Measurements from ENCODE around the gene CYSTM1. TPM values are rescaled to one million over a fixed set of nuclear protein-coding genes. Genes with fewer than 3 reads are reported as not detected.
A peak's percentile ranks its signal among the peaks of the same experiment; 100 is the strongest.
"Not testable (repeated sequence)": the region's sequence is repeated elsewhere in the genome, so short reads cannot be mapped to it uniquely, and the experiment has no call there.

CYSTM1 gene
- total and polyA plus RNA-seq, 7 experiments from 2014 or later: 1.6 to 11.1 (median 3.5) TPM

- Histone ChIP-seq H3K4me1 (ENCODE audit: control insufficient read depth in 2 of 2, insufficient read depth in 2 of 2, low read length in 2 of 2) (no peaks in the 10 kb centered on the region), H3K9me3 (ENCODE audit: control insufficient read depth in 2 of 3, low read length in 3 of 3) (no peaks in the 10 kb centered on the region), H3K4me3 (ENCODE audit: low read length) (no peak overlapping the region), H3K27ac (ENCODE audit: low read depth, low read length) (no peak overlapping the region), H3K36me3 (ENCODE audit: control insufficient read depth in 2 of 3, insufficient read depth in 3 of 3, low read length in 3 of 3) (no peaks in the 10 kb centered on the region), H3K27me3 (ENCODE audit: control insufficient read depth in 2 of 2, insufficient read depth in 2 of 2, low read length in 2 of 2) (no peaks in the 10 kb centered on the region)
- CTCF ChIA-PET: no interaction called here
- POLR2A ChIA-PET: no interaction called here
- no peak for DNase-seq
- Mint-ChIP-seq H3K27ac (no peak overlapping the region), H3K27me3 (no peaks in the 10 kb centered on the region), H3K4me3 (no peak overlapping the region), H3K36me3 (peaks cover 0 to 14% (median 2%) of the 10 kb centered on the region in 5 donors), H3K9me3 (peaks cover 0 to 5% (median 0%) of the 10 kb centered on the region in 11 donors), H3K4me1 (peaks cover 0 to 1% (median 0%) of the 10 kb centered on the region in 7 donors)
- ATAC-seq: no peak
- intact Hi-C loops (cut with micrococcal nuclease): no loop called here
These were observed 22.0 kb downstream of the CYSTM1 start for GRCh38 chr5:140197023-140197422.

GRCh38 chr5:140198915-140199314 lies 23.9 kb downstream of the CYSTM1 start:
- H3K4me3 ChIP-seq (ENCODE audit: low read length); H3K4me3 Mint-ChIP-seq; H3K36me3 ChIP-seq (ENCODE audit: control insufficient read depth in 2 of 3, insufficient read depth in 3 of 3, low read length in 3 of 3); DNase-seq; ATAC-seq; H3K4me1 ChIP-seq (ENCODE audit: control insufficient read depth in 2 of 2, insufficient read depth in 2 of 2, low read length in 2 of 2); H3K27me3 Mint-ChIP-seq; H3K4me1 Mint-ChIP-seq; CTCF ChIA-PET; H3K9me3 Mint-ChIP-seq; H3K27ac ChIP-seq (ENCODE audit: low read depth, low read length); H3K27me3 ChIP-seq (ENCODE audit: control insufficient read depth in 2 of 2, insufficient read depth in 2 of 2, low read length in 2 of 2); intact Hi-C loops (cut with micrococcal nuclease); POLR2A ChIA-PET; H3K27ac Mint-ChIP-seq; H3K9me3 ChIP-seq (ENCODE audit: control insufficient read depth in 2 of 3, low read length in 3 of 3): not testable (repeated sequence)
- peaks cover 0 to 14% (median 2%) of the 10 kb centered on the region in 5 donors for H3K36me3 Mint-ChIP-seq

- Histone ChIP-seq H3K4me1 (ENCODE audit: control insufficient read depth in 2 of 2, insufficient read depth in 2 of 2, low read length in 2 of 2) (no peaks in the 10 kb centered on the region), H3K4me3 (ENCODE audit: low read length) (no peak overlapping the region), H3K27me3 (ENCODE audit: control insufficient read depth in 2 of 2, insufficient read depth in 2 of 2, low read length in 2 of 2) (no peaks in the 10 kb centered on the region), H3K36me3 (ENCODE audit: control insufficient read depth in 2 of 3, insufficient read depth in 3 of 3, low read length in 3 of 3) (no peaks in the 10 kb centered on the region), H3K9me3 (ENCODE audit: control insufficient read depth in 2 of 3, low read length in 3 of 3) (no peaks in the 10 kb centered on the region), H3K27ac (ENCODE audit: low read depth, low read length) (no peak overlapping the region)
- Mint-ChIP-seq H3K4me1 (peaks cover 0 to 4% (median 0%) of the 10 kb centered on the region in 7 donors), H3K27ac (no peak overlapping the region), H3K27me3 (peaks cover 0 to 8% (median 5%) of the 10 kb centered on the region in 5 donors), H3K36me3 (peaks cover 0 to 14% (median 2%) of the 10 kb centered on the region in 5 donors), H3K4me3 (no peak overlapping the region), H3K9me3 (peaks cover 0 to 5% (median 0%) of the 10 kb centered on the region in 11 donors)
- POLR2A ChIA-PET: no interaction called here
- ATAC-seq (no peak), DNase-seq (no peak)
- intact Hi-C loops (cut with micrococcal nuclease): no loop called here
- CTCF ChIA-PET: no interaction called here
These were observed 27.1 kb downstream of the CYSTM1 start for GRCh38 chr5:140202078-140202477.

- Histone ChIP-seq H3K27me3 (ENCODE audit: control insufficient read depth in 2 of 2, insufficient read depth in 2 of 2, low read length in 2 of 2) (no peaks in the 10 kb centered on the region), H3K4me3 (ENCODE audit: low read length) (no peak overlapping the region), H3K9me3 (ENCODE audit: control insufficient read depth in 2 of 3, low read length in 3 of 3) (no peaks in the 10 kb centered on the region), H3K36me3 (ENCODE audit: control insufficient read depth in 2 of 3, insufficient read depth in 3 of 3, low read length in 3 of 3) (no peaks in the 10 kb centered on the region), H3K4me1 (ENCODE audit: control insufficient read depth in 2 of 2, insufficient read depth in 2 of 2, low read length in 2 of 2) (no peaks in the 10 kb centered on the region), H3K27ac (ENCODE audit: low read depth, low read length) (no peak overlapping the region)
- CTCF ChIA-PET: no interaction called here
- no peak overlapping the region for H3K27ac Mint-ChIP-seq
- DNase-seq (no peak), ATAC-seq (no peak)
- intact Hi-C loops (cut with micrococcal nuclease): no loop called here
- no peak overlapping the region for H3K4me3 Mint-ChIP-seq
- peaks cover 0 to 14% (median 2%) of the 10 kb centered on the region in 5 donors for H3K36me3 Mint-ChIP-seq
- peaks cover 0 to 8% (median 5%) of the 10 kb centered on the region in 5 donors for H3K27me3 Mint-ChIP-seq
- peaks cover 0 to 8% (median 0%) of the 10 kb centered on the region in 7 donors for H3K4me1 Mint-ChIP-seq
- POLR2A ChIA-PET: no interaction called here
- peaks cover 0 to 5% (median 0%) of the 10 kb centered on the region in 11 donors for H3K9me3 Mint-ChIP-seq
These were observed 27.6 kb downstream of the CYSTM1 start for GRCh38 chr5:140202610-140203009.

GRCh38 chr5:140205216-140205615 lies 30.2 kb downstream of the CYSTM1 start:
- H3K9me3 Mint-ChIP-seq: peaks cover 0 to 5% (median 0%) of the 10 kb centered on the region in 11 donors
- Histone ChIP-seq H3K36me3 (ENCODE audit: control insufficient read depth in 2 of 3, insufficient read depth in 3 of 3, low read length in 3 of 3) (no peaks in the 10 kb centered on the region), H3K27ac (ENCODE audit: low read depth, low read length) (no peak overlapping the region), H3K4me3 (ENCODE audit: low read length) (no peak overlapping the region), H3K27me3 (ENCODE audit: control insufficient read depth in 2 of 2, insufficient read depth in 2 of 2, low read length in 2 of 2) (no peaks in the 10 kb centered on the region), H3K9me3 (ENCODE audit: control insufficient read depth in 2 of 3, low read length in 3 of 3) (no peaks in the 10 kb centered on the region), H3K4me1 (ENCODE audit: control insufficient read depth in 2 of 2, insufficient read depth in 2 of 2, low read length in 2 of 2) (no peaks in the 10 kb centered on the region)
- H3K4me1 Mint-ChIP-seq: peaks cover 0 to 11% (median 0%) of the 10 kb centered on the region in 7 donors
- DNase-seq (no peak), ATAC-seq (peak; percentile 34)
- H3K27me3 Mint-ChIP-seq: peaks cover 0 to 8% (median 5%) of the 10 kb centered on the region in 5 donors
- no peak overlapping the region for H3K4me3 Mint-ChIP-seq
- POLR2A ChIA-PET: no interaction called here
- no peak overlapping the region for H3K27ac Mint-ChIP-seq
- peaks cover 0 to 10% (median 0%) of the 10 kb centered on the region in 5 donors for H3K36me3 Mint-ChIP-seq
- CTCF ChIA-PET: no interaction called here
- intact Hi-C loops (cut with micrococcal nuclease): no loop called here

GRCh38 chr5:140205952-140206351 lies 31.0 kb downstream of the CYSTM1 start:
- intact Hi-C loops (cut with micrococcal nuclease): no loop called here
- H3K36me3 Mint-ChIP-seq: peaks cover 0 to 5% (median 0%) of the 10 kb centered on the region in 5 donors
- no peak for ATAC-seq
- H3K4me1 ChIP-seq (ENCODE audit: control insufficient read depth in 2 of 2, insufficient read depth in 2 of 2, low read length in 2 of 2): no peaks in the 10 kb centered on the region
- H3K4me3 ChIP-seq (ENCODE audit: low read length): no peak overlapping the region
- peaks cover 0 to 8% (median 5%) of the 10 kb centered on the region in 5 donors for H3K27me3 Mint-ChIP-seq
- H3K36me3 ChIP-seq (ENCODE audit: control insufficient read depth in 2 of 3, insufficient read depth in 3 of 3, low read length in 3 of 3): no peaks in the 10 kb centered on the region
- ChIA-PET POLR2A (no interaction called here), CTCF (no interaction called here)
- H3K4me1 Mint-ChIP-seq: peaks cover 0 to 11% (median 0%) of the 10 kb centered on the region in 7 donors
- DNase-seq: no peak
- H3K27ac Mint-ChIP-seq: no peak overlapping the region
- no peak overlapping the region for H3K4me3 Mint-ChIP-seq
- no peaks in the 10 kb centered on the region for H3K9me3 ChIP-seq (ENCODE audit: control insufficient read depth in 2 of 3, low read length in 3 of 3)
- peaks cover 0 to 5% (median 0%) of the 10 kb centered on the region in 11 donors for H3K9me3 Mint-ChIP-seq
- no peaks in the 10 kb centered on the region for H3K27me3 ChIP-seq (ENCODE audit: control insufficient read depth in 2 of 2, insufficient read depth in 2 of 2, low read length in 2 of 2)
- H3K27ac ChIP-seq (ENCODE audit: low read depth, low read length): no peak overlapping the region

- H3K27me3 Mint-ChIP-seq: peaks cover 0 to 8% (median 5%) of the 10 kb centered on the region in 5 donors
- H3K9me3 Mint-ChIP-seq: peaks cover 0 to 5% (median 0%) of the 10 kb centered on the region in 11 donors
- Histone ChIP-seq H3K9me3 (ENCODE audit: control insufficient read depth in 2 of 3, low read length in 3 of 3) (no peaks in the 10 kb centered on the region), H3K27me3 (ENCODE audit: control insufficient read depth in 2 of 2, insufficient read depth in 2 of 2, low read length in 2 of 2) (no peaks in the 10 kb centered on the region), H3K27ac (ENCODE audit: low read depth, low read length) (no peak overlapping the region), H3K4me3 (ENCODE audit: low read length) (no peak overlapping the region), H3K36me3 (ENCODE audit: control insufficient read depth in 2 of 3, insufficient read depth in 3 of 3, low read length in 3 of 3) (no peaks in the 10 kb centered on the region), H3K4me1 (ENCODE audit: control insufficient read depth in 2 of 2, insufficient read depth in 2 of 2, low read length in 2 of 2) (no peaks in the 10 kb centered on the region)
- H3K4me1 Mint-ChIP-seq: peaks cover 0 to 11% (median 0%) of the 10 kb centered on the region in 7 donors
- H3K4me3 Mint-ChIP-seq: no peak overlapping the region
- POLR2A ChIA-PET: no interaction called here
- DNase-seq (no peak), ATAC-seq (no peak)
- intact Hi-C loops (cut with micrococcal nuclease): no loop called here
- CTCF ChIA-PET: interaction anchor here (0.5 kb wide), 1 partner anchor 11 kb away, joined by 6 read pairs; no protein-coding TSS in a partner anchor
- no peaks in the 10 kb centered on the region for H3K36me3 Mint-ChIP-seq
- H3K27ac Mint-ChIP-seq: peak overlapping the region in 2 of 9 donors; percentile 8 to 12
These were observed 32.4 kb downstream of the CYSTM1 start for GRCh38 chr5:140207250-140207964.

Measured in naive thymus-derived CD4-positive, alpha-beta T cell (primary cell).